Activated T-cell treated with anti-CD3 and anti-CD28 coated beads for 1 hour (primary cell): ENCODE measurements around the gene UBE2U.
"Not testable (repeated sequence)": the region's sequence is repeated elsewhere in the genome, so short reads cannot be mapped to it uniquely, and the experiment has no call there.

Source experiments
- DNase-seq: peaks from one replicate; pipeline ENCODE4 v3.0.0-alpha.2; 2020; ENCODE audit warnings: low read depth

Gene UBE2U

DNA sequence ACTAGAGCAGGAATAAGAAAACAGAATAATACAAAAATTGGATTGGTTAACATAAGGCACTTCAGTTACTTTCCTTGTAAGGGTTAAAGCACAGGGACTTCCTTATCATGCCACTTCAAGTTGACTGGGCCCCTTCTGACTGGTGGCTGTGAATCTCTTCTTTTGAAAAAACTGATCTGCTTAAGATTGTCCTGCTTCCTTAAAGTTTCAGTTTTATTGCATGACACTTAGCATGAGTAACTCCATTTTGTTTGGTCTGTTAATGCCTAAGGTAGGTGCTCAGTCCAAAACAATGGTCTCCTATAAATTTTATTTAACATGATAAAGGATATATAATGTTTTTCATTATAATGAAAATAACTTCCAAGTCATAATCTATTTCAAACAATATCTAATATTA, 37.6 kb downstream of the UBE2U start:
- DNase-seq, result no peak

DNA sequence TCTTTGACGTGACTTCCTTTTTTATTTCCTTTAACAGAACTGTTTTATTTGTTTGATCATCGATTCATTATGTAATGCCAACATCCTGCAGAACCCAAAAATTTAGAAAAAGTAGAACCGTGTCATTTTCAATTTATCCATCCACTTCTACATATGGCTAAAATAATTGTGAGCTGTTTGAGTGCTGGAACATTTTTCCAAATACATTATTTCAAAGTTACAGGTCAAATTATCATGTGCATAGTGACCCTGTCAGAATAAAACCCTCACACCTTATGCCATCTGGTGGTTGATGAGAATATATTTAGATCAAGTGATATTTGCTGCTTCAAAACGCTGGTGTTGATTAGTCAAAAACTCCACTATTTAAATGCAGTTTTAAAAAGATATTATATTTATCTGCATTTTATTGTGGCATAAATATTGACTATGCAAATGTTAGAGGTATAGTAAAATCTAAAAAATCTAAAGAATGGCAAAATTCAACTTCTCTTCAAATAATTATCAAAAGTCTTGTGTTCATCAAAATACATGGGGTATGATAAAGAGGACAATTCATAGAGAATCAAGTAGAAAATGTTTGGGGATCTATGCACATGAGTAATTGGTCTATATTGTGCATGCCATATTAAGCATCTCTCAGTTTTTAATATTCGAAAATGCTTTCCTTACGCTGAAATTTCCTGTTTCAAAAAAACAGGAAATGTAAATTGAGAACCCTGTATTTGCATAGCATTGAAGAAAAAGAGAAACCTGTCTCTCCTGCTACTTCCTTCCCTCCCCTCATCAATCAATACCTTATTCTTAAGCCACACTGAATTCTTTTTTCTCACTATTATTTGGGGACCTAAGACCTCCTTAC, 39.7 kb downstream of the UBE2U start:
- no peak for DNase-seq

DNA sequence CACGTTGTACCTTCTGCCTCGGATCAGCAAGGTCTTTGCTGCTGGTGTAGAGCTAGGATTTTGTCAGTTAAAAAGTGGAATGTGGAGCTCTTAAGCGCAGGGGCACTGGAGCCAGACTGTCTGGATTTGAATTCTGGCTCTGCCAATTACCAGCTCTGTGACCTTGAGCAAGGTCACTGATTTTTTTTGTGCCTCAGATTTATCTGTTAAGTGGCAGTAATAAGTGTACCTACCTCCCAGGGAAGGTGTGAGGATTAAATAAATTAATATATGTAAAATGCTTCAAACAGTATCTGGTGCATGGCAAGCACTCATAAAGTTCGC, 40.3 kb downstream of the UBE2U start:
- DNase-seq, result no peak

GRCh38 chr1:64245495-64245894, 42.1 kb downstream of the UBE2U start:
- DNase-seq, result no peak

GRCh38 chr1:64246294-64246917, 43.0 kb downstream of the UBE2U start:
- no peak for DNase-seq

GRCh38 chr1:64248065-64248464, 44.6 kb downstream of the UBE2U start:
- DNase-seq, result no peak

GRCh38 chr1:64250472-64250871, 47.0 kb downstream of the UBE2U start:
- DNase-seq, result not testable (repeated sequence)

- DNase-seq, result no peak
Observed at GRCh38 chr1:64251971-64252370, 48.5 kb downstream of the UBE2U start.

GRCh38 chr1:64257233-64257632, 53.8 kb downstream of the UBE2U start:
- not testable (repeated sequence) for DNase-seq

- DNase-seq, result not testable (repeated sequence)
Observed at GRCh38 chr1:64258444-64258843, 55.0 kb downstream of the UBE2U start.

GRCh38 chr1:64263335-64263734, 59.9 kb downstream of the UBE2U start:
- no peak for DNase-seq

DNA sequence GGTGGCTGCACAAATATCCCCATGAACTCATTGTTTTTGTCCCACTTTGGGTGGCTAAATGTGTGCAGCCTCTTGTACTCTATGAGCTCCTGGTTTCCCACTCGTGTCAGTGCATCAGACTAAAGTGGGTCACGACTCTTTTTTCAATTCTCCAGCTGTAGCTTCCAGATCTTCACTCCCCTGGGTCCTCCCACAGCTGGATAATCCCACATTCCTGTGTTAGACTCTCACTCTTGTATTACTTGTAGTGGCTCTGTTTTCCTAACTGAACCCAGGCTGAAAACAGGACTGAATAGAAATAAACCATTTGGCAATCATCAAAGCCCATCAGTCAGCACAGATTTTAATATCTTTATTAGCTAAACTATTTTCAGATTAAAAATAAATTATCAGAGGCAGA, 60.4 kb downstream of the UBE2U start:
- no peak for DNase-seq

GRCh38 chr1:64265141-64265540, 61.7 kb downstream of the UBE2U start:
- no peak for DNase-seq

DNA sequence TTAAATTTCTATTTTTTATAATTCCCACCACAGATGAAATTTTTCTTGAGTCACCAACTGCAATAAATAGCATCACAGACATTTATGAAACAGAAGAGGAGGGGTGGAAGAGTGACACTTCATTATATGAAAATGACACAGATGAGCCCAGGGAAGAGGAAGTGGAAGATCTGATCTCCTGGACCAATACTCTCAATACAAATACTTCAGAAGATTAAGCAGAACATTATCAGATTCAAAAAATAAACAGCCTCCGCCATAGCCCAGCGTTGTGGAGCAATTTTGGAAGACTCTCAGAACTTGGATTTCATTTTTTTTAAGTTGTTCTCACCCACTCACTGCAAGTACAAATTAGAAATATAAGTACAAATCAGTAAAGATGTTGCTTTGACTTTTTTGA, 63.6 kb downstream of the UBE2U start:
- no peak for DNase-seq

- peak; percentile 62 for DNase-seq
Observed at GRCh38 chr1:64268653-64269557, 65.5 kb downstream of the UBE2U start.

DNA sequence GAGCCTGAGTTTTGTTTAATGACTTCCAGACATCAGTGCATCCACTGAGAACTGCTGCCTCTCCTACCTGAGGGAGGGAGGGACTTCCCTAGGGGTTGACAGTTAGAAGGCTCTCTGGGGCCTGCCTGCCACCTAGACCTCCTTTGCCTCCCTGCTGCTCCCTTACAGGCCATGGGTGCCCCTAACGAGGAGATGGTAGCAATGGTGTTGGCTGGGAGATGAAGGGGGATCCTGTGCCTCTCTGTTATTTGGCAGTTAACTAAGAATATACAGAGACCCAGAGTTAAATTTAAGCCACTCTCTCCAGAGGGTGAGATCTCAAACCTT, 66.1 kb downstream of the UBE2U start:
- DNase-seq, result no peak

DNA sequence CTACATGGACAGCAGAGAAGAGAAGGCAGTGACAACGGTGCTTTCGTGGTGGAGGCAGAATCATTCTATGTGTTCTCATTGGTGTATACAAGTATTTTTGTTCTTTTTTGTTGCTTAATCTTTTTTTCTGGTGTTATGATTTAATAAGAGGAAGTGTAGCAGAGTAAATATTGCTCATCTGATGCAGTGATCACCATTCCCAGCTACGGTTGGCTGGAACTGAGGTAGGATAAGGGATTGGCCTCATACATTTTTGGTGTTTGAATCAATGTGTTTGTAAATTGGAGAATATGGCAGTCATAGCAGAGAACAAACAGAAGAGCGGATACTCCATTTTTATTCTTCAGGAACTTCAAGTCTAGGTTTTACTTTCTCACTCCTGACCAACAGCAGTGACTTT, 76.6 kb downstream of the UBE2U start:
- DNase-seq, result no peak

- no peak for DNase-seq
Observed at GRCh38 chr1:64282351-64282750, 78.9 kb downstream of the UBE2U start.

- DNase-seq, result no peak
Observed at GRCh38 chr1:64287071-64287470, 83.6 kb downstream of the UBE2U start.

DNA sequence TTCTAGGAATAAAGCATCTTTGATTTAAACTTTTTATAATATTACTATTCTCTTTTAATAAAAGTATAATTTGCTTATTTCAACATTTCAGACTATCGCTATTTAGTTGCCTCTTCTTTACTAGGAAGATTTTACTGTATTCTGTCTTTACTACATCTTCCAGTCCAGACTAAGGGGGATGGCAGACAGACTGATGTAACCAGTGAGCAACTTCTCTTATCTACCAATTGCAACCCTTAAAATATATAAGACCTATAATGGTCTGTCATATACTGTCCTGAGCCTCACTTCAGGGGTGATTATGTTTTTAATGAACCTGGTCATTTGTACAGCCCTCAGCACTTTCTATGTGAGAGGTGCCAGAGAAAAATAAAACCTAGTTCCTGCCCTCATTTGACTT, 87.0 kb downstream of the UBE2U start:
- DNase-seq, result no peak

GRCh38 chr1:64291931-64292330, 88.5 kb downstream of the UBE2U start:
- DNase-seq, result no peak

DNA sequence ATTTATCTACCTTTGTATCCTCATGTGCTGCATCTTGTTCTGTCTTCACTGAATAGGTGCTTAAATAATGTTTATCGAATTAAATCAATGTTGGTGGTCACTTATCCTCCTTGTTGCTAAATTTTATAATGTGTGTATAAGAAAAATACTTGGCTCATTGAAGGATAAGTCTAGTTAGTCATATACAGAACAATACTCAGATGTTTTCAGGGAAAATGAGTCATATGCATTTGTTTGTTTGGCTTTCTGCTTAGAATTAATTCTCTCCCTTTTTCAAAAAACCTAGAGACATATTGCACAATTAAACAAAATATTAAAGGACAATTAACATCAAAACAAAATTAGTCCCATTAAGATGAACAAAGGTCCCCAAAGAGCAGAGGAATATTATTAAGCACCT, 89.0 kb downstream of the UBE2U start:
- DNase-seq, result no peak

- DNase-seq, result no peak
Observed at GRCh38 chr1:64293820-64294219, 90.4 kb downstream of the UBE2U start.
